ENCODE data around the gene ZNF526.

- TF ChIP-seq, protein P1, sequence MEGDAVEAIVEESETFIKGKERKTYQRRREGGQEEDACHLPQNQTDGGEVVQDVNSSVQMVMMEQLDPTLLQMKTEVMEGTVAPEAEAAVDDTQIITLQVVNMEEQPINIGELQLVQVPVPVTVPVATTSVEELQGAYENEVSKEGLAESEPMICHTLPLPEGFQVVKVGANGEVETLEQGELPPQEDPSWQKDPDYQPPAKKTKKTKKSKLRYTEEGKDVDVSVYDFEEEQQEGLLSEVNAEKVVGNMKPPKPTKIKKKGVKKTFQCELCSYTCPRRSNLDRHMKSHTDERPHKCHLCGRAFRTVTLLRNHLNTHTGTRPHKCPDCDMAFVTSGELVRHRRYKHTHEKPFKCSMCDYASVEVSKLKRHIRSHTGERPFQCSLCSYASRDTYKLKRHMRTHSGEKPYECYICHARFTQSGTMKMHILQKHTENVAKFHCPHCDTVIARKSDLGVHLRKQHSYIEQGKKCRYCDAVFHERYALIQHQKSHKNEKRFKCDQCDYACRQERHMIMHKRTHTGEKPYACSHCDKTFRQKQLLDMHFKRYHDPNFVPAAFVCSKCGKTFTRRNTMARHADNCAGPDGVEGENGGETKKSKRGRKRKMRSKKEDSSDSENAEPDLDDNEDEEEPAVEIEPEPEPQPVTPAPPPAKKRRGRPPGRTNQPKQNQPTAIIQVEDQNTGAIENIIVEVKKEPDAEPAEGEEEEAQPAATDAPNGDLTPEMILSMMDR (conservative IDR thresholded peaks at IDR 0.05 in 1 of 2, IDR thresholded peaks at IDR 0.05 in 1 of 2; ENCODE audit: extremely low read depth in 1 of 2, insufficient read depth in 1 of 2, low read depth in 1 of 2, low read length in 2 of 2) = no peak
- no peak for TF ChIP-seq EZH2 (IDR thresholded peaks at IDR 0.05; ENCODE audit: borderline replicate concordance, low read length)
Observed at GRCh38 chr19:42191855-42192254, 28.3 kb upstream of the ZNF526 start.

Measured in mammary epithelial cell (primary cell).